ENCODE results near the gene FAM184A. TPM values are rescaled to one million over a fixed set of nuclear protein-coding genes. Genes with fewer than 3 reads are reported as not detected.

The FAM184A gene
- total and polyA plus RNA-seq, 2 of the 8 experiments (the other 6 are each of a cell fraction or from before 2014, with no cell fraction given), result 6.3 to 11.3 TPM

- no peak for DNase-seq (ENCODE audit: low read depth in 1 of 2, low spot score in 2 of 2)
- Histone ChIP-seq H2AFZ (ENCODE audit: low read length) (peak overlapping the region; percentile 89), H3K9me3 (ENCODE audit: insufficient read depth in 2 of 2, low read depth in 1 of 2, low read length in 1 of 2) (peaks cover 19 to 25% of the 10 kb centered on the region in 2 experiments), H3K18ac (ENCODE audit: extremely low read depth, low read length) (no peak overlapping the region), H3K9ac (replicated peaks in 1 of 4; ENCODE audit: extremely low read depth in 1 of 4, low read depth in 3 of 4, low read length in 3 of 4) (peak overlapping the region in 3 of 4 experiments; percentile 13 to 70 (median 50); a peak in 3 of 7 replicates), H3K4ac (replicated peaks; ENCODE audit: insufficient read length, low read depth, low read length) (no peak overlapping the region), H3K79me1 (ENCODE audit: low read depth, low read length) (no peaks in the 10 kb centered on the region), H3K4me1 (replicated peaks in 1 of 4; ENCODE audit: control insufficient read depth in 3 of 4, insufficient read depth in 4 of 4, low read length in 3 of 4) (peaks cover 0 to 5% (median 2%) of the 10 kb centered on the region in 4 experiments; a peak in 3 of 7 replicates), H3K27me3 (replicated peaks in 1 of 4; ENCODE audit: control insufficient read depth in 3 of 4, extremely low read depth in 1 of 4, insufficient read depth in 3 of 4, low read length in 3 of 4) (peaks cover 0 to 18% (median 6%) of the 10 kb centered on the region in 4 experiments; a peak in 3 of 7 replicates), H4K5ac (ENCODE audit: insufficient read length, low read depth, low read length) (no peak overlapping the region), H3K23me2 (ENCODE audit: low read depth, low read length) (peaks cover 6% of the 10 kb centered on the region; the same call in 1 of the 2 replicates), H3K56ac (replicated peaks; ENCODE audit: insufficient read length, low read depth, low read length) (no peak overlapping the region), H3K23ac (ENCODE audit: insufficient read length) (no peak overlapping the region), H3K4me3 (ENCODE audit: extremely low read depth in 1 of 4, insufficient read depth in 2 of 4, low read depth in 3 of 4, low read length in 4 of 4) (peak overlapping the region; percentile 47 to 65 (median 57); a peak in 5 of 8 replicates), H4K91ac (replicated peaks; ENCODE audit: insufficient read length, low read length) (no peak overlapping the region), H2BK20ac (ENCODE audit: low read length) (no peak overlapping the region), H2BK12ac (ENCODE audit: low read depth, low read length) (0 out of 2 replicates have a peak overlapping the region, but pooled peaks have one; percentile 60), H4K8ac (ENCODE audit: extremely low read depth, insufficient read depth, low read length) (no peak overlapping the region; the same call in 1 of the 2 replicates), H3K27ac (ENCODE audit: low read depth, low read length) (no peak overlapping the region), H3K79me2 (ENCODE audit: control insufficient read depth in 1 of 2, insufficient read depth in 2 of 2, low read length in 2 of 2) (no peaks in the 10 kb centered on the region), H2BK15ac (ENCODE audit: low read length) (no peak overlapping the region), H3K36me3 (ENCODE audit: control insufficient read depth in 2 of 4, insufficient read depth in 4 of 4, low read length in 3 of 4) (no peaks in the 10 kb centered on the region), H4K20me1 (replicated peaks in 1 of 2; ENCODE audit: control insufficient read depth in 1 of 2, insufficient read depth in 2 of 2, low read length in 2 of 2) (no peaks in the 10 kb centered on the region), H2AK5ac (ENCODE audit: low read depth, low read length) (no peak overlapping the region), H2BK120ac (replicated peaks; ENCODE audit: low read depth, low read length) (no peak overlapping the region), H3K4me2 (ENCODE audit: insufficient read depth in 1 of 2, low read depth in 2 of 2, low read length in 2 of 2) (peak overlapping the region; percentile 71 to 94), H2BK5ac (ENCODE audit: low read depth, low read length) (no peak overlapping the region), H3K14ac (ENCODE audit: insufficient read length) (no peak overlapping the region)
- no peak for FAIRE-seq
- 60% methylated on average over 9 of the region's 9 CpGs; no CpG with 5 or more reads in 1 of the 2 experiments for WGBS, 2 experiments (ENCODE audit: extremely low coverage in 1 of 2, insufficient coverage in 1 of 2, insufficient read length in 1 of 2, insufficient replicate concordance in 2 of 2, low coverage in 1 of 2, low lambda C conversion rate in 2 of 2, missing lambda C conversion rate in 1 of 2)
- TF ChIP-seq CHD2 (IDR thresholded peaks at IDR 0.05; ENCODE audit: low read length) (no peak), CEBPB (IDR thresholded peaks at IDR 0.05; ENCODE audit: low read depth, low read length) (no peak), TAF7 (optimal IDR thresholded peaks at IDR 0.05; ENCODE audit: borderline replicate concordance, low read depth, low read length) (no peak), SIX5 (IDR thresholded peaks at IDR 0.05; ENCODE audit: low read depth, low read length) (no peak), JUN (IDR thresholded peaks at IDR 0.05; ENCODE audit: low read depth, low read length) (no peak), SIRT6 (IDR thresholded peaks at IDR 0.05; ENCODE audit: low read length) (no peak), SP4 (IDR thresholded peaks at IDR 0.05; ENCODE audit: low read length) (no peak), KDM5A (IDR thresholded peaks at IDR 0.05; ENCODE audit: low read length) (no peak), MAX (IDR thresholded peaks at IDR 0.05) (no peak)
- TF ChIP-seq, protein P1, sequence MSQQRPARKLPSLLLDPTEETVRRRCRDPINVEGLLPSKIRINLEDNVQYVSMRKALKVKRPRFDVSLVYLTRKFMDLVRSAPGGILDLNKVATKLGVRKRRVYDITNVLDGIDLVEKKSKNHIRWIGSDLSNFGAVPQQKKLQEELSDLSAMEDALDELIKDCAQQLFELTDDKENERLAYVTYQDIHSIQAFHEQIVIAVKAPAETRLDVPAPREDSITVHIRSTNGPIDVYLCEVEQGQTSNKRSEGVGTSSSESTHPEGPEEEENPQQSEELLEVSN (IDR thresholded peaks at IDR 0.05), result no peak
- POLR2A ChIA-PET (ENCODE audit: partially characterized antibody), result no interaction called here
- CTCF ChIA-PET (ENCODE audit: partially characterized antibody), result interaction anchor here (0.8 to 2.8 kb wide), 3 partner anchors 16 to 56 kb away, joined by 3 to 14 read pairs (median 4); no protein-coding TSS in a partner anchor
Measured at GRCh38 chr6:119079283-119079809, 882 bp upstream of the FAM184A start.
